ENCODE results near the gene GPR4.

The GPR4 gene

DNA sequence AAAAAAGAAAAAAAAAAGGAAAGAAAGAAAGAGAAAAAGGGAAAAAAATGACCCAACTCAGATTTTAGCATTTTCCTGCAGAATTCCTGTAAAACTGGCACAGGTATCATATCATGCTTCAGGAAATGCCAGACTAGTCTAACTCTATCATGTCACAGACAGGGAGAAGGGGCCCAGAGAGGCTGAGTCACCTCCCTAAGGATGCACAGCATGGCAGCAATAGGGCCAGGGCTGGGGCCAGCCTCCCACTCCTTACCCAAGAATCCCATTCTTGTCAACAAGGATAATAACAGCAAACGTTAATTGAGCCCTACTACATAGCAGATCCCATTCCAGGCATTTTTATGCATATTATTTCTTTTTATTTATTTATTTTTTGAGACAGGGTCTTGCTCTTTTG lies 8.5 kb downstream of the GPR4 start:
- Histone ChIP-seq H3K9ac (no peak overlapping the region), H3K36me3 (ENCODE audit: insufficient read depth) (no peaks in the 10 kb centered on the region), H3K79me2 (ENCODE audit: insufficient read depth, low read depth) (no peaks in the 10 kb centered on the region), H3K27ac (no peak overlapping the region), H3K4me3 (IDR thresholded peaks at IDR 0.05; ENCODE audit: insufficient read depth, low read depth, low read length) (no peak overlapping the region), H3K4me1 (ENCODE audit: low read depth, poor library complexity, severe bottlenecking) (peaks cover 3% of the 10 kb centered on the region), H3K27me3 (ENCODE audit: insufficient read depth, low read depth) (peaks cover 87% of the 10 kb centered on the region), H4K20me1 (ENCODE audit: insufficient read depth) (no peaks in the 10 kb centered on the region), H3K4me2 (no peak overlapping the region), H2AFZ (ENCODE audit: low read depth) (no peak overlapping the region)
- TF ChIP-seq CTCF (conservative IDR thresholded peaks at IDR 0.05; ENCODE audit: low read depth, low read length), result no peak

DNA sequence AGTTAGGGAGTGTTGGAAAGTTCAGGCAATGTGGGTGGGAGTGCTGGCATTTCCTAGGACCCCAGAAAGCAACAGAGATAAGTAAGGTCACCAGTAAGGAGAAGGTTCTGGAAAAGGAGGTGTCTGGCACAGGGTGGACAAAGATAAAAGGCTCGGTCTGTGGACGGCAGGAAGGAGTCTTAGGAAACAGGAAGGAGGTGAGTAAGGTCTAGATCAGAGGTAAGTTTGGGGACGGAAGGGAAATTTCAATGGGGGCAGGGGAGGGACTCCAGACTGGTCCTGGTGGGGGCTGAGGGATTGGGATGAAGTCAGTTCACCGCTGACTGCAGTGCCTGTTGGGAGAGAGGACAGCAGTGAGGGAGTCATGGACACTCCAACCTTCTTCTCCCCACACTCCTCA lies 9.6 kb downstream of the GPR4 start:
- Histone ChIP-seq H3K27ac (no peak overlapping the region), H3K36me3 (ENCODE audit: insufficient read depth) (no peaks in the 10 kb centered on the region), H4K20me1 (ENCODE audit: insufficient read depth) (no peaks in the 10 kb centered on the region), H3K9ac (no peak overlapping the region), H3K27me3 (ENCODE audit: insufficient read depth, low read depth) (peaks cover 76% of the 10 kb centered on the region), H2AFZ (ENCODE audit: low read depth) (no peak overlapping the region), H3K79me2 (ENCODE audit: insufficient read depth, low read depth) (no peaks in the 10 kb centered on the region), H3K4me3 (IDR thresholded peaks at IDR 0.05; ENCODE audit: insufficient read depth, low read depth, low read length) (no peak overlapping the region), H3K4me2 (no peak overlapping the region), H3K4me1 (ENCODE audit: low read depth, poor library complexity, severe bottlenecking) (peaks cover 3% of the 10 kb centered on the region)
- TF ChIP-seq CTCF (conservative IDR thresholded peaks at IDR 0.05; ENCODE audit: low read depth, low read length), result no peak

GRCh38 chr19:45591638-45592005 lies 10.4 kb downstream of the GPR4 start:
- Histone ChIP-seq H3K4me3 (IDR thresholded peaks at IDR 0.05; ENCODE audit: insufficient read depth, low read depth, low read length) (no peak overlapping the region), H3K36me3 (ENCODE audit: insufficient read depth) (no peaks in the 10 kb centered on the region), H3K9ac (no peak overlapping the region), H4K20me1 (ENCODE audit: insufficient read depth) (no peaks in the 10 kb centered on the region), H3K4me2 (no peak overlapping the region), H3K79me2 (ENCODE audit: insufficient read depth, low read depth) (no peaks in the 10 kb centered on the region), H2AFZ (ENCODE audit: low read depth) (no peak overlapping the region), H3K27ac (no peak overlapping the region), H3K27me3 (ENCODE audit: insufficient read depth, low read depth) (peaks cover 69% of the 10 kb centered on the region), H3K4me1 (ENCODE audit: low read depth, poor library complexity, severe bottlenecking) (peaks cover 3% of the 10 kb centered on the region)
- TF ChIP-seq CTCF (conservative IDR thresholded peaks at IDR 0.05; ENCODE audit: low read depth, low read length), result no peak

DNA sequence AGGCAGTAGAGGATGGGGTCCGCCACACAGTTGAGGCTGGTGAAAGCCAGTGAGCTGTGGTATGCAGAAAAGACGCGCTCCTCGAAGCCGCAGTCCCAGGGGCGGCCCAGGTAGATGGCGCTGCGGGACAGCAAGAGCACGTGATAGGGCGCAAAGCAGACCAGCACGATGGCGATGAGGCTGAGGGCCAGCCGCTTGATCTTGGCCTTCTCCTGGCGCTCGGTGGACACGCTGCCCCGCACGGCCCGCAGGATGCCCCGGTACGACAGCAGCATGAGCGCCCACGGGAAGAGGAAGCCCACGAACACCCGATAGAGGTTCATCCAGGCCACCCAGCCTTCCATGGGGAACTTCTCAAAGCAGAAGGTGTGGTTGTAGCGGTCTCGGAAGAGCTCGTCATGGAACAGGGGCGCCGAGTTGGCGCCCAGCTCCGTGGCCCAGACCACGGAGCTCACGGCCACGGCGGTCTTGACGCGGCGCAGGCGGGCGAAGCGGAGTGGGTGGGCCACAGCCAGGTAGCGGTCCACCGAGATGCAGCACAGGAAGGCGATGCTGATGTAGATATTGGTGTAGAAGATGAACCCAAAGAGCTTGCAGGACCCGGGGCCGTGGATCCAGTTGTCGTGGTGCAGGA lies 10.9 kb downstream of the GPR4 start:
- Histone ChIP-seq H3K36me3 (ENCODE audit: insufficient read depth) (no peaks in the 10 kb centered on the region), H3K4me3 (IDR thresholded peaks at IDR 0.05; ENCODE audit: insufficient read depth, low read depth, low read length) (no peak overlapping the region), H3K4me2 (0 out of 2 replicates have a peak overlapping the region, but pooled peaks have one; percentile 3), H2AFZ (ENCODE audit: low read depth) (no peak overlapping the region), H3K27ac (no peak overlapping the region), H3K79me2 (ENCODE audit: insufficient read depth, low read depth) (no peaks in the 10 kb centered on the region), H3K4me1 (ENCODE audit: low read depth, poor library complexity, severe bottlenecking) (peaks cover 3% of the 10 kb centered on the region), H4K20me1 (ENCODE audit: insufficient read depth) (no peaks in the 10 kb centered on the region), H3K9ac (no peak overlapping the region), H3K27me3 (ENCODE audit: insufficient read depth, low read depth) (peaks cover 64% of the 10 kb centered on the region)
- peak; percentile 58 for TF ChIP-seq CTCF (conservative IDR thresholded peaks at IDR 0.05; ENCODE audit: low read depth, low read length)

All from KMS-11 (cell line).